ENCODE results near the gene CFAP161.

Gene CFAP161

DNA sequence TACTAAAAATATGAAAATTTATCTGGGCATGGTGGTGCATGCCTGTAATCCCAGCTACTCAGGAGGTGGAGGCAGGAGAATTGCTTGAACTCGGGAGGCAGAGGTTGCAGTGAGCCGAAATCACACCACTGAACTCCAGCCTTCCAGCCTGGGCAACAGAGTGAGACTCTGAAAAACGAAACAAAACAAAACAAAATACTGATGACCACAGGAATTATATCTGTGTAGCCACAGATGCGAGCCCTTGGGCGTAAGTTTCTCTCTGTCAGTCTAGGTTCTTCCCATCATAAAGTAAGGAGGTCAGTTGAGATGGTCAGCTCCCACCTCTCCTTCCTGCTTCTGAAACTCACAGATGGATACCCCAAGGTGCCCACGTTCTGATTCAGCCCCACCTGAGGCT lies 37.7 kb upstream of the CFAP161 start:
- Histone ChIP-seq H3K27ac (ENCODE audit: low read length) (no peak overlapping the region), H3K4me3 (ENCODE audit: low read depth in 1 of 2, low read length in 2 of 2) (no peak overlapping the region), H3K36me3 (ENCODE audit: control insufficient read depth in 1 of 2, insufficient read depth in 2 of 2, low read length in 2 of 2) (no peaks in the 10 kb centered on the region), H3K9me3 (ENCODE audit: control insufficient read depth in 1 of 2, low read length in 2 of 2) (no peaks in the 10 kb centered on the region), H3K27me3 (ENCODE audit: low read depth, low read length) (no peaks in the 10 kb centered on the region), H3K4me1 (ENCODE audit: control insufficient read depth in 1 of 2, insufficient read depth in 2 of 2, low read length in 2 of 2) (no peaks in the 10 kb centered on the region)

DNA sequence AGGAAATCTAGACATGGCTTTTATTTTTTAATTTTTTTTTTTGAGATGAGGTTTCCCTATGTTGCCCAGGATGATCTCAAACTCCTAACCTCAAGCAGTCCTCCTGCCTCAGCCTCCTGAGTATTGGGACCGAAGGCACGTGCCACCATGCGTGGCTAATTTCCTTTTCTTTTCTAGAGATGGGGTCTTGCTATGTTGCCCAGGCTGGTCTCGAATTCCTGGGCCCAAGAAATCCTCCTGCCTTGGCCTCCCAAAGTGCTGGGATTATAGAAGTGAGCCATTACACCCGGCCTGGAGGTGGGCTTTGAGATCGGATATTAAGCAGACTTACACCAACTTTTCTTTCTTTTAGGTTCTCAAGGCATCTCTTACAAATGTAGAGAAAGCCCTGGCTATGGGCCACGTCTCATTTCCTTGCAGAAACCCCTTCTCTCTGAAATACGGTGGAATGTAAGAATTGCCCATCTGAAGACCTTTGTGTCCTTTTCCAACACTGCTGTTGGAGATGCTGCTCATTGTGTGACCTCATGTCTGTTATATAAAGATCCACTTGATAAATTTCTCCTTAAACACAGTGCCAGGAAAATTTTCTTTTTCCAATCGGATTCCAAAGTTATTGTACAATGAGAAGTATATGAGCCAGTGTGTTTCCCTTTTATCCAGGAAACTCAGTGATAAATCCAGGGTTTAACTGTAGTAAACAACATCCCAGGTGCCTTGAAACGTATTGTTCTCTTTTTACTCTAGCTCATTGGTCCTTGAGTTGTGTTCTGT lies 36.8 kb upstream of the CFAP161 start:
- no peak overlapping the region for H3K27ac ChIP-seq (ENCODE audit: low read length)
- no peak overlapping the region for H3K4me3 ChIP-seq (ENCODE audit: low read depth in 1 of 2, low read length in 2 of 2)
- H3K9me3 ChIP-seq (ENCODE audit: control insufficient read depth in 1 of 2, low read length in 2 of 2): no peaks in the 10 kb centered on the region
- no peaks in the 10 kb centered on the region for H3K27me3 ChIP-seq (ENCODE audit: low read depth, low read length)
- H3K4me1 ChIP-seq (ENCODE audit: control insufficient read depth in 1 of 2, insufficient read depth in 2 of 2, low read length in 2 of 2): no peaks in the 10 kb centered on the region
- H3K36me3 ChIP-seq (ENCODE audit: control insufficient read depth in 1 of 2, insufficient read depth in 2 of 2, low read length in 2 of 2): no peaks in the 10 kb centered on the region

DNA sequence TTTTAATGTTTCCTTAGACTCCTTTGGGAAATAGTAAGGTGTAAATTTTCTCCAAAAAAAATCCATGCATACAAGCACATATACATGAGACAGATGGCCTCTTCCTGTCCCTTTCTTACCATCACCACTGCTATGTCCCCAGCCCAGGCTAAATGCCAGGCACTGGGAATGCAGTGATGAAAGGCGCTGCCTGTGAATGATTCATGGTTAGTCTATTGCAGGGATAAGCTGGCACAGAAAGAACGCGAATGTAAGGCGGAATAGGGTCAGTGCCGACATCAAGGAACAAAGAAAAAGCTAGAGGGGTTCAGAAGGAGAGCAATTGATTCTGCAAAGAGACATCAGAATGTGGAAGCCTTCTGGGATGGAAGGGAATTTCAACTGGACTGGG lies 36.2 kb upstream of the CFAP161 start:
- H3K27ac ChIP-seq (ENCODE audit: low read length): no peak overlapping the region

DNA sequence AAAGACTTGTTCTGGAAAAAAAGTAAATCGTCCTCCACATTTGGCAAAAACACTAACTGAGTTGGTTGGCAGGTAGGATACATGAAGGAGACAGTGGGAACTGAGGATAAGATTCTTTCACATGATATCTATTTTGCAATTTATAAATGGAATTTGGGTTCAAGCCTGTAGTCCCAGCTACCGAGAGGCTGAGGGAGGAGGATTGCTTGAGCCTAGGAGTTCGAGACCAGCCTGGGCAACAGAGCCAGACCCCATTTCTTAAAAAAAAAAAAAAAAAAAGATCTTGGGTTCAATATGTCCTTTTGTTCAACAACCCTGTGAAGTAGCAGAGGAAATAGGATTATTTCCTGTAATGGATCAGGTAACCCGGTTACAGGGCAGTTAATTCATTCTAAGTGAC lies 35.7 kb upstream of the CFAP161 start:
- H3K4me1 ChIP-seq (ENCODE audit: control insufficient read depth in 1 of 2, insufficient read depth in 2 of 2, low read length in 2 of 2): no peaks in the 10 kb centered on the region
- H3K27me3 ChIP-seq (ENCODE audit: low read depth, low read length): no peaks in the 10 kb centered on the region
- no peaks in the 10 kb centered on the region for H3K9me3 ChIP-seq (ENCODE audit: control insufficient read depth in 1 of 2, low read length in 2 of 2)
- no peak overlapping the region for H3K4me3 ChIP-seq (ENCODE audit: low read depth in 1 of 2, low read length in 2 of 2)
- H3K27ac ChIP-seq (ENCODE audit: low read length): no peak overlapping the region
- H3K36me3 ChIP-seq (ENCODE audit: control insufficient read depth in 1 of 2, insufficient read depth in 2 of 2, low read length in 2 of 2): no peaks in the 10 kb centered on the region

More for the DNA sequence above, 36.2 kb upstream of the CFAP161 start:
- H3K4me1 ChIP-seq (ENCODE audit: control insufficient read depth in 1 of 2, insufficient read depth in 2 of 2, low read length in 2 of 2): no peaks in the 10 kb centered on the region
- H3K4me3 ChIP-seq (ENCODE audit: low read depth in 1 of 2, low read length in 2 of 2): no peak overlapping the region
- no peaks in the 10 kb centered on the region for H3K9me3 ChIP-seq (ENCODE audit: control insufficient read depth in 1 of 2, low read length in 2 of 2)
- no peaks in the 10 kb centered on the region for H3K36me3 ChIP-seq (ENCODE audit: control insufficient read depth in 1 of 2, insufficient read depth in 2 of 2, low read length in 2 of 2)
- no peaks in the 10 kb centered on the region for H3K27me3 ChIP-seq (ENCODE audit: low read depth, low read length)

DNA sequence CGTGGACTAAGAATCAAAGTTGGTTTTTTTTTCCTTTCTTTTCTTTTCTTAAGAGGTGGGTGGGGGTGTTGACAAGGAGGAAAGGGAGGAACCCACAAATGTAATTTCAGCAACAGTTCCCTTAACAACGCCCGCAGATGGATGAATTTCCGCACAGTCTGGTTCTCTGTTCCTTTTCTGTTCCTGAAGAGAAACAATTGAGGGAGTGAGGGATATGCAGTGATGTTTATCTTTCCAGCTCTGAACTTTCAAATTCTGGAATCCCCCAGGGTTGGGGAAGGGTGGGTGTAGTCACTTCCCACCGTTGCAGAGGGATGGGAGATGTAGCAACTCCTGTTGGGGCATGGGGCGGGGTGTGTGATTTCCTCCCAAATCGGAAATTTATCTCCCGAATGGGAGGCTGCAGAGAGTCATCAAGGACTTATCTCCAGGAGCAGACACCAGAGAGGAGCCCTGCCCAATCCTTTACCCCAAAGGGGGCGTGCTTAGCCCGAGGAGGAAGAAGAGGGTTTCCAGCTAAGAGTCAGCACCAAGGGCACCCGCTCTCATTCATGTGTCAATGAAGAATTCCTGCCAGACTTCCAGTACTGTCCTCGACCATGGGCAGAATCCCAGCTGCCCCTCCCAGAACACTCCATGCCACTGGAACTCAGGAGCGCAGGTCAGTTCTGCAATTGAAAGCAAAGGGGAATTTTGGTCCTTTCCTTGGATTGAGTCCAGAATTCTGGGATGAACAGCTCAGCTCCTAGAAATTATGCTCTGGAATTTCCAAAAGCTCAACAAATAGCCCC lies 35.0 kb upstream of the CFAP161 start:
- Histone ChIP-seq H3K27me3 (ENCODE audit: low read depth, low read length) (no peaks in the 10 kb centered on the region), H3K4me3 (ENCODE audit: low read depth in 1 of 2, low read length in 2 of 2) (no peak overlapping the region), H3K4me1 (ENCODE audit: control insufficient read depth in 1 of 2, insufficient read depth in 2 of 2, low read length in 2 of 2) (no peaks in the 10 kb centered on the region), H3K36me3 (ENCODE audit: control insufficient read depth in 1 of 2, insufficient read depth in 2 of 2, low read length in 2 of 2) (no peaks in the 10 kb centered on the region), H3K27ac (ENCODE audit: low read length) (no peak overlapping the region), H3K9me3 (ENCODE audit: control insufficient read depth in 1 of 2, low read length in 2 of 2) (no peaks in the 10 kb centered on the region)

DNA sequence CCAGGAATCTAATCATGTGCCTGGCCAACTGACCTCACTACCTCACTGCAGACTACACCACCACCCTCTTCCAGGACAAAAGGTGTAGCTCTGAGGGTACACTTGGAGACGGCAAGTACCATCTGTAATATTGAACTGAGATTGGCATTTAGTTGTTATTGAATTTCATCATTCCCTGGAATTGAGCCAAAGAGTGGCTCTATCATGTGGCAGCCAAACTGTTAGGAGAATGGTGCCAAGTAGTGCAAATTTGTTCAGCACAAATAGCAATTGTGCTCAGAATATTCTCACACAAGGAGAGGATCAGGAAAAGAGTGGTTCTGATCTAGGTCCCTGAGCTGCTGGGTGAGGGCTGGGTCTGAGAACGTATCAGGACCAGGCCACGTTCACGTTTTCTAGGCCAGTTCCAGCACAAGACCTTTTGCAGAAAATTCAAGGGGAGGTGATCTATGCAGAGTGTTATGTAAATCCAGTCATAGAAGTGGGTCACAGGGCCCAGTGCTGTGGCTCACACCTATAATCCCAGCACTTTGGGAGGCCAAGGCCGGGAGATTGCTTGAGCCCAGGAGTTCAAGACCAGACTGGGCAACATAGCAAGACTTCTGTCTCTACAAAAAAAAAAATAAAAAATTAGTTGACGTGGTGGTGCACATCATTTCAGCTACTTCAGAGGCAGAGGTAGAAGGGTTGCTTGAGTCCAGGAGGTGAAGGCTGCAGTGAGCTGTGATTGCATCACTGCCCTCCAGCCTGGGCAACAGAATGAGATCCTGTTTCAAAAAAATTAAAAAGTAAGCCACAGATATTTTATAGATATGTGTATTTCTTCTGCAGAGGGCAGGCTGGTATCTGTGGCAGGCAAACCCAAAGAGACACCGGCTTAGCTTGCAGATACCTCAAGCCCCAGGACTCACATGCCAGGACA lies 31.9 kb upstream of the CFAP161 start:
- H3K27ac ChIP-seq (ENCODE audit: low read length): no peak overlapping the region
- no peaks in the 10 kb centered on the region for H3K27me3 ChIP-seq (ENCODE audit: low read depth, low read length)
- no peaks in the 10 kb centered on the region for H3K4me1 ChIP-seq (ENCODE audit: control insufficient read depth in 1 of 2, insufficient read depth in 2 of 2, low read length in 2 of 2)
- no peaks in the 10 kb centered on the region for H3K36me3 ChIP-seq (ENCODE audit: control insufficient read depth in 1 of 2, insufficient read depth in 2 of 2, low read length in 2 of 2)
- no peaks in the 10 kb centered on the region for H3K9me3 ChIP-seq (ENCODE audit: control insufficient read depth in 1 of 2, low read length in 2 of 2)
- no peak overlapping the region for H3K4me3 ChIP-seq (ENCODE audit: low read depth in 1 of 2, low read length in 2 of 2)

DNA sequence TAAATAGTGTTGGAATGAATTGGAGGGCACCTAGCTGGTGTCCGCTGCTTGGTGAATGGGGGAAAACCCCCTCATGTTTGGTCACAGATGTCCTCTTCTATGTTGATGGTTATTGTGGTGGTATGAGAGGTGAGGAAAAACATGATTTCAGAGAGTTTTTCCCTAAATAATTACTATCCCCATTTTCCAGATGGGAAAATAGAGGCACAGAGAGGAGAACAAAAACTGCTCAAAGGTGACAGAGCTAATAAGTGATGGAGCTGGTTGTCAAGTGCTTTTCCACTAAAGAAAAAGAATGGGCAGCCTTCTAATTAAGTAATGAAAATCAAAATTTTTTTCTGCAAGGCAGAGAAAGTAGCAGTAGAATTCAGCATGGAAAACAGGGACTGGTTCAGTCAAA lies 30.2 kb upstream of the CFAP161 start:
- H3K36me3 ChIP-seq (ENCODE audit: control insufficient read depth in 1 of 2, insufficient read depth in 2 of 2, low read length in 2 of 2): no peaks in the 10 kb centered on the region
- H3K9me3 ChIP-seq (ENCODE audit: control insufficient read depth in 1 of 2, low read length in 2 of 2): no peaks in the 10 kb centered on the region
- H3K27ac ChIP-seq (ENCODE audit: low read length): no peak overlapping the region
- no peak overlapping the region for H3K4me3 ChIP-seq (ENCODE audit: low read depth in 1 of 2, low read length in 2 of 2)
- no peaks in the 10 kb centered on the region for H3K4me1 ChIP-seq (ENCODE audit: control insufficient read depth in 1 of 2, insufficient read depth in 2 of 2, low read length in 2 of 2)
- H3K27me3 ChIP-seq (ENCODE audit: low read depth, low read length): no peaks in the 10 kb centered on the region

DNA sequence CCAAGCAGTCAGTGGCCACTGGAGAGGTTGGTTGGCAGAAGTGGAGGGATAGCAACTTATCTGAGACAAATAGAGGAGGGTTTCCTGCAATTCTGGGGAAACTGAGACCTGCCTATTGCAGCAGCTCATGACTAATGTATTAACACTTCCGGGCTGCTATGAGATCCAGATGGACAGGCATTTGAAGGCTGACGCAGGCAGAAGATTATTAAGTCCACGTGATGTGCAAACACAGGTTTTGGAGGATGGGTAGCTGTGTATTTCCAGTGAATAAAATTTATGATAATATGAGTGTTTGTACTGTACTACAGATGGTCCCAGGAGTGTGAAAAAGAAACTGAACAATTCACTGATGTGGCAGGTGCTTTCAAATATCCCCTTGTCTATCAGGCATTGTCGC lies 28.5 kb upstream of the CFAP161 start:
- H3K4me3 ChIP-seq (ENCODE audit: low read depth in 1 of 2, low read length in 2 of 2): no peak overlapping the region
- no peak overlapping the region for H3K27ac ChIP-seq (ENCODE audit: low read length)
- no peaks in the 10 kb centered on the region for H3K27me3 ChIP-seq (ENCODE audit: low read depth, low read length)
- H3K9me3 ChIP-seq (ENCODE audit: control insufficient read depth in 1 of 2, low read length in 2 of 2): no peaks in the 10 kb centered on the region
- H3K36me3 ChIP-seq (ENCODE audit: control insufficient read depth in 1 of 2, insufficient read depth in 2 of 2, low read length in 2 of 2): no peaks in the 10 kb centered on the region
- no peaks in the 10 kb centered on the region for H3K4me1 ChIP-seq (ENCODE audit: control insufficient read depth in 1 of 2, insufficient read depth in 2 of 2, low read length in 2 of 2)

DNA sequence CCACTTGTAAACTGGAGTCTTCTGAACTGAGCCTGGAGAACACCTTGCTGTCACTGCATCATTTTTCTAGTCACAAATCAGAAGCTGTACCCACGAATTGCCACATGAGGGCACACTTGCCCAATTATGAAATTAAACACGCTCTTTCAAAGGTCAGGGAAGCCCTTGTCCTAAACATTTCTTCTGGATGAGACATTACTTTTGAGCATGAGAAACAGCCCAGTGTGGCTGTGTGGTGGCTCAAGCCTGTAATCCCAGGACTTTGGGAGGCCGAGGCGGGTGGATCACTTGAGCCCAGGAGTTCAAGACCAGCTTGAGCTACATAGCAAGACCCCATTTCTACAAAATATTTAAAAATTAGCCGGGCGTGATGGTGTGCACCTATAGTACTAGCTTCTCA lies 27.5 kb upstream of the CFAP161 start:
- no peak overlapping the region for H3K27ac ChIP-seq (ENCODE audit: low read length)
- H3K27me3 ChIP-seq (ENCODE audit: low read depth, low read length): no peaks in the 10 kb centered on the region
- no peaks in the 10 kb centered on the region for H3K9me3 ChIP-seq (ENCODE audit: control insufficient read depth in 1 of 2, low read length in 2 of 2)
- H3K4me3 ChIP-seq (ENCODE audit: low read depth in 1 of 2, low read length in 2 of 2): no peak overlapping the region
- H3K4me1 ChIP-seq (ENCODE audit: control insufficient read depth in 1 of 2, insufficient read depth in 2 of 2, low read length in 2 of 2): no peaks in the 10 kb centered on the region
- no peaks in the 10 kb centered on the region for H3K36me3 ChIP-seq (ENCODE audit: control insufficient read depth in 1 of 2, insufficient read depth in 2 of 2, low read length in 2 of 2)

DNA sequence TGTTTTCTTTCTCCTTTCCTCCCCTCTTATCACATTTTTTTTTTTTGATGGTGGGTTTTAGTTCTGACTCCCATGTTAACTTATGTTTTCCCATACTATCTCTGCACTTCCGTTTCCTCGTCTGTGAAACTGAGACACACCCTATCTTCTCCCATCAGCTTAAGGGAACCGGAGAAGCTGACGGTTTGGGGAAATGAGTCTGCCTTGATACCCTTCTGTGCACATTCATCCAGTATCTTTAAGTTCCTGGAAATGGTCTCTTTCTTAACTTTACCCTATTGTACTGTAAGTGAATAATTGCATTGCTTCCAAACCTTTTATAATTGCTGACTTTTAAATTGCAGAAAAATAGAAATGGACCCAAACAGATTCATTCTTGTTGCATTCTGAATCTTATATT lies 26.2 kb upstream of the CFAP161 start:
- H3K27me3 ChIP-seq (ENCODE audit: low read depth, low read length): no peaks in the 10 kb centered on the region
- H3K9me3 ChIP-seq (ENCODE audit: control insufficient read depth in 1 of 2, low read length in 2 of 2): no peaks in the 10 kb centered on the region
- H3K36me3 ChIP-seq (ENCODE audit: control insufficient read depth in 1 of 2, insufficient read depth in 2 of 2, low read length in 2 of 2): no peaks in the 10 kb centered on the region
- H3K27ac ChIP-seq (ENCODE audit: low read length): no peak overlapping the region
- no peak overlapping the region for H3K4me3 ChIP-seq (ENCODE audit: low read depth in 1 of 2, low read length in 2 of 2)
- no peaks in the 10 kb centered on the region for H3K4me1 ChIP-seq (ENCODE audit: control insufficient read depth in 1 of 2, insufficient read depth in 2 of 2, low read length in 2 of 2)

DNA sequence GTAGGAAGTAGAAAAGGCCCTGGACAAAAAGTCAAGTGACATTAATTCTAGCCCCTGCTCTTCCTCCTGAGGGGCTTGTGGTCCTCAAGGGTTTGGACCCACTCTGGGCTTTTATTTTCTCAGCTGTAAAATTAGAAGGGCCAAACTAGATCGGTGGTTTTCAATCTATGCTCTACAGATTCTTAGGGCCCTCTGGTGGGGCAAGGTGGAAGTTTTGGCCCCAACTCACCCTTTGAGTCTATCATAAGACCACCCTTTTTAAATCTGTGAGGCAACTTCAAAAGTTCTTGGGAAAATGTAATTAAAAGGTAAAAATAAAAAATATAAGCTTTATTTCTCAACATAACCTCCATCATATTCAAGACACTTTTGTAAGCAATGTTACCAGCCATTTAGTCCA lies 25.6 kb upstream of the CFAP161 start:
- H3K36me3 ChIP-seq (ENCODE audit: control insufficient read depth in 1 of 2, insufficient read depth in 2 of 2, low read length in 2 of 2): no peaks in the 10 kb centered on the region
- H3K9me3 ChIP-seq (ENCODE audit: control insufficient read depth in 1 of 2, low read length in 2 of 2): no peaks in the 10 kb centered on the region
- H3K27me3 ChIP-seq (ENCODE audit: low read depth, low read length): no peaks in the 10 kb centered on the region
- H3K27ac ChIP-seq (ENCODE audit: low read length): no peak overlapping the region
- no peak overlapping the region for H3K4me3 ChIP-seq (ENCODE audit: low read depth in 1 of 2, low read length in 2 of 2)
- no peaks in the 10 kb centered on the region for H3K4me1 ChIP-seq (ENCODE audit: control insufficient read depth in 1 of 2, insufficient read depth in 2 of 2, low read length in 2 of 2)

Measured in muscle layer of duodenum (tissue), 2 donors.